Measurements from ENCODE around the gene TRRAP.
A peak's percentile ranks its signal among the peaks of the same experiment; 100 is the strongest.

Gene TRRAP

GRCh38 chr7:98902523-98902922 lies 24.2 kb downstream of the TRRAP start:
- no peak for DNase-seq (ENCODE audit: low read depth)

- DNase-seq (ENCODE audit: low read depth), result peak; percentile 1
Observed at GRCh38 chr7:98903246-98903645, 24.9 kb downstream of the TRRAP start.

GRCh38 chr7:98907570-98907969 lies 29.2 kb downstream of the TRRAP start:
- no peak for DNase-seq (ENCODE audit: low read depth)

GRCh38 chr7:98908585-98908984 lies 30.3 kb downstream of the TRRAP start:
- DNase-seq (ENCODE audit: low read depth), result no peak

GRCh38 chr7:98909487-98909886 lies 31.2 kb downstream of the TRRAP start:
- DNase-seq (ENCODE audit: low read depth), result no peak

- DNase-seq (ENCODE audit: low read depth), result no peak
Observed at GRCh38 chr7:98910427-98910826, 32.1 kb downstream of the TRRAP start.

GRCh38 chr7:98911916-98912315 lies 33.6 kb downstream of the TRRAP start:
- no peak for DNase-seq (ENCODE audit: low read depth)

- DNase-seq (ENCODE audit: low read depth), result no peak
Observed at GRCh38 chr7:98913026-98913425, 34.7 kb downstream of the TRRAP start.

GRCh38 chr7:98913612-98914011 lies 35.3 kb downstream of the TRRAP start:
- DNase-seq (ENCODE audit: low read depth), result peak; percentile 32

GRCh38 chr7:98917331-98917730 lies 39.0 kb downstream of the TRRAP start:
- DNase-seq (ENCODE audit: low read depth), result no peak

- DNase-seq (ENCODE audit: low read depth), result no peak
Observed at GRCh38 chr7:98921608-98922372, 43.5 kb downstream of the TRRAP start.

GRCh38 chr7:98922392-98923187 lies 44.3 kb downstream of the TRRAP start:
- no peak for DNase-seq (ENCODE audit: low read depth)

- no peak for DNase-seq (ENCODE audit: low read depth)
Observed at GRCh38 chr7:98923512-98923911, 45.2 kb downstream of the TRRAP start.

GRCh38 chr7:98927125-98927524 lies 48.8 kb downstream of the TRRAP start:
- no peak for DNase-seq (ENCODE audit: low read depth)

- no peak for DNase-seq (ENCODE audit: low read depth)
Observed at GRCh38 chr7:98930464-98930863, 52.1 kb downstream of the TRRAP start.

GRCh38 chr7:98930921-98931320 lies 52.6 kb downstream of the TRRAP start:
- DNase-seq (ENCODE audit: low read depth), result peak; percentile 34

- DNase-seq (ENCODE audit: low read depth), result no peak
Observed at GRCh38 chr7:98933321-98933720, 55.0 kb downstream of the TRRAP start.

GRCh38 chr7:98934267-98934666 lies 55.9 kb downstream of the TRRAP start:
- DNase-seq (ENCODE audit: low read depth), result no peak

GRCh38 chr7:98935811-98936210 lies 57.5 kb downstream of the TRRAP start:
- no peak for DNase-seq (ENCODE audit: low read depth)

GRCh38 chr7:98943336-98943735 lies 65.0 kb downstream of the TRRAP start:
- DNase-seq (ENCODE audit: low read depth), result no peak

GRCh38 chr7:98944386-98944785 lies 66.1 kb downstream of the TRRAP start:
- no peak for DNase-seq (ENCODE audit: low read depth)

- no peak for DNase-seq (ENCODE audit: low read depth)
Observed at GRCh38 chr7:98945852-98946251, 67.5 kb downstream of the TRRAP start.

- DNase-seq (ENCODE audit: low read depth), result no peak
Observed at GRCh38 chr7:98946389-98946788, 68.1 kb downstream of the TRRAP start.

All from ELR (cell line).